ENCODE measurements around the gene UBTD2. TPM values are rescaled to one million over a fixed set of nuclear protein-coding genes. Genes with fewer than 3 reads are reported as not detected.
"Not testable (repeated sequence)": the region's sequence is repeated elsewhere in the genome, so short reads cannot be mapped to it uniquely, and the experiment has no call there.

The UBTD2 gene
- total RNA-seq, 2 donors from 2014 or later, result 16.1 to 17.8 TPM

DNA sequence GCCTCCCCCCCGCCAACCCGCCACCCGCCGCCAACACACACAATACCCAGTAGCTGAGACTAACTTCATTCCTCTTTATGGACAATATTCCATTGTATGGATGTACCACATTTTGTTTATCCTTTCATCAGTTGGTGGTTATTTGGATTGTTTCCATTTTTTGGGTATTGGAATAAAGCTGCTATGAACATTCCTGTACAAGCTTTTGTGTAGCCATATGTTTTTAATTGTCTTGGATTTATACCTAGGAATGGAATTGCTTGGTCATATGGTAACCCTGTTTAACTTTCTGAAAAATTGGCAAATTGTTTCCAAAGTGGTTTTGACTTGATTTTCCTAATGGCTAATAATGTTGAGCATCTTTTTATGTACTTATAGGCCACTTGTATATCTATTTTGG, 4.9 kb upstream of the UBTD2 start:
- no peak overlapping the region for H3K4me3 ChIP-seq
- no peak for TF ChIP-seq CTCF (IDR thresholded peaks at IDR 0.05)
- no peaks in the 10 kb centered on the region for H3K27me3 ChIP-seq (replicated peaks; ENCODE audit: insufficient read depth)
- H3K4me1 ChIP-seq (ENCODE audit: control insufficient read depth in 1 of 2, low read depth in 2 of 2), result no peaks in the 10 kb centered on the region
- no peak overlapping the region for H3K27ac ChIP-seq
- H3K36me3 ChIP-seq, result no peaks in the 10 kb centered on the region
- ATAC-seq (ENCODE audit: insufficient number of reproducible peaks, low FRiP score, low read depth) (no peak), DNase-seq (ENCODE audit: low spot score) (no peak)
- no peaks in the 10 kb centered on the region for H3K9me3 ChIP-seq

DNA sequence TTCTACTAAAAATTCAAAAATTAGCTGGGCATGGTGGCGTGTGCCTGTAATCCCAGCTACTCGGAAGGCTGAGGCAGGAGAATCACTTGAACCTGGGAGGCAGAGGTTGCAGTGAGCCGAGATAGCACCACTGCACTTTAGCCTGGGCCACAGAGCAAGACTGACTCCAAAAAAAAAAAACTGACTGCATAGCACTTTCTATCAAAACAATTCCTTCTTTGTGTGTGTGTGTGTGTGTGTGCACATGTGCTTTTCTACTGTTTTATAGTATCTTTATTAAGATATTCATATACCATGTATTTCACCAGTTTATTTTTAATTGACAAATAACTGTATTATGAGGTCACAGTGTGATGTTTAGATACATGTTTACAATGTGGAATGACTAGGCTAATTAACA, 3.6 kb upstream of the UBTD2 start:
- ATAC-seq (ENCODE audit: insufficient number of reproducible peaks, low FRiP score, low read depth); H3K9me3 ChIP-seq; H3K4me3 ChIP-seq; H3K27me3 ChIP-seq (replicated peaks; ENCODE audit: insufficient read depth); H3K36me3 ChIP-seq; H3K27ac ChIP-seq; DNase-seq (ENCODE audit: low spot score); H3K4me1 ChIP-seq (ENCODE audit: control insufficient read depth in 1 of 2, low read depth in 2 of 2): not testable (repeated sequence)

- Histone ChIP-seq H3K4me1 (ENCODE audit: control insufficient read depth in 1 of 2, low read depth in 2 of 2) (peaks cover 3 to 22% of the 10 kb centered on the region in 2 donors), H3K9me3 (no peaks in the 10 kb centered on the region), H3K36me3 (no peaks in the 10 kb centered on the region), H3K4me3 (no peak overlapping the region), H3K27ac (no peak overlapping the region), H3K27me3 (replicated peaks; ENCODE audit: insufficient read depth) (no peaks in the 10 kb centered on the region)
- TF ChIP-seq CTCF (IDR thresholded peaks at IDR 0.05), result no peak
- DNase-seq (ENCODE audit: low spot score) (no peak), ATAC-seq (ENCODE audit: insufficient number of reproducible peaks, low FRiP score, low read depth) (no peak)
Measured at GRCh38 chr5:172285226-172286143, 1.9 kb upstream of the UBTD2 start.

DNA sequence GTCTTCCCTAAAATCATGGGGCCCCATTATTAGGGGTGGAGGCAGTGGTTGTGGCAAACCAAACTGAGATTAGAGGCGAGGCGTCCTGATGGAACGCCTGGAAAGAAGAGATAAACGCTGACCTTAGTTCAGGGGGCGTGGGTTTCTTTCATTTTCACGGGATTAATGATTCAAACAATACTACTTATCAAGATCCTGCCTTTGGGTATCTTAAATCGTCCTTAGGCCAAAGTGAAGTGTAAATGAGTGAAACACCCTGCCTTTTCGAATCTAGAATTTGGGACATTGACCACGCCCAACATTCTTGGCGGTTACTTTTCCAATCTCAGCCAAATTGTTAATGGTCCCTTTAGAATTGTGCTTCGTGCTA, 1.0 kb upstream of the UBTD2 start:
- DNase-seq (ENCODE audit: low spot score), result no peak
- H3K9me3 ChIP-seq, result no peaks in the 10 kb centered on the region
- H3K4me1 ChIP-seq (ENCODE audit: control insufficient read depth in 1 of 2, low read depth in 2 of 2), result peaks cover 3 to 22% of the 10 kb centered on the region in 2 donors
- peak overlapping the region; percentile 74 to 80 for H3K27ac ChIP-seq
- no peak for TF ChIP-seq CTCF (IDR thresholded peaks at IDR 0.05)
- H3K4me3 ChIP-seq, result peak overlapping the region; percentile 98
- ATAC-seq (ENCODE audit: insufficient number of reproducible peaks, low FRiP score, low read depth), result no peak
- H3K27me3 ChIP-seq (replicated peaks; ENCODE audit: insufficient read depth), result no peaks in the 10 kb centered on the region
- no peaks in the 10 kb centered on the region for H3K36me3 ChIP-seq

DNA sequence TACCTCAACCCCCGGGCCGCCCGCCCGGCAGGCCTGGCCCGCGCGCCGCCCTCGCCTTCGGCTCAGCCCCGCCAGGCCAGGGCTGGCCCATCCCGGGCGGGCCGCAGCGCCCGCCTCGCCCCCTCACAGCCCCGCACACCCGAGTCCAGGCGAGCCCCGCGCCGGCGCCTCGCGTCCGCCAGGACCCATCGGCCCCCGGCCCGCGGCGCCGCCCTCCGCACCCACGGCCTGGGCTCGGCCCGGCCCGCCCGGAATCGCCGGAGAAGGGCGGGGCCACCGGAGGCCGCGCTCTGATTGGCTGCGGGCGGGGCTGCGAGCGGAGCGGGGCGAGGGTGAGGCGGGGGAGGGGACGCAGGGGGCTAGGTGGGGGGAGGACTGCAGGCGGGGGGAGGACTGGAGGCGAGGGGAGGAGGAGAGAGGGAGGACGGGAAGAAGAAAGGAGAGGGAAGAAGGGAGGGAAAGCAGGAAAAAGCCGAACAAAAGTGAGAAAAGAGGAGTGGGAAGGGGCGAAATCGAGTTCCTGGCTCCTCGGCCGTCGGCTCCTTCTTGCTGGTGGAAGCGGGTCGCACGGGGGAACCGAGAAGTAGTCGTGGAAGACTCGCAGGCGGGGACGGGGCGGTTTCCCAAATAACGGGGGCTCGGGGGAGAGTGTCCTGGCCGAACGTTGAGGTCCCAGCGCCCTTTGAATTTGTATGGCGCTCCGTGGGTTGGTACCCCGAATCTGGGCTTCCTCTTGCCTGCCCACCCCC, 472 bp upstream of the UBTD2 start:
- no peaks in the 10 kb centered on the region for H3K27me3 ChIP-seq (replicated peaks; ENCODE audit: insufficient read depth)
- H3K36me3 ChIP-seq, result no peaks in the 10 kb centered on the region
- H3K4me1 ChIP-seq (ENCODE audit: control insufficient read depth in 1 of 2, low read depth in 2 of 2), result peaks cover 3 to 22% of the 10 kb centered on the region in 2 donors
- peak overlapping the region; percentile 98 for H3K4me3 ChIP-seq
- ATAC-seq (ENCODE audit: insufficient number of reproducible peaks, low FRiP score, low read depth) (peak; percentile 91), DNase-seq (ENCODE audit: low spot score) (peak; percentile 13)
- H3K9me3 ChIP-seq, result no peaks in the 10 kb centered on the region
- peak overlapping the region; percentile 74 to 82 for H3K27ac ChIP-seq
- no peak for TF ChIP-seq CTCF (IDR thresholded peaks at IDR 0.05)

All from thoracic aorta (tissue), 2 donors.